ENCODE measurements around the gene USH1G.
A peak's percentile ranks its signal among the peaks of the same experiment; 100 is the strongest.

Gene USH1G

DNA sequence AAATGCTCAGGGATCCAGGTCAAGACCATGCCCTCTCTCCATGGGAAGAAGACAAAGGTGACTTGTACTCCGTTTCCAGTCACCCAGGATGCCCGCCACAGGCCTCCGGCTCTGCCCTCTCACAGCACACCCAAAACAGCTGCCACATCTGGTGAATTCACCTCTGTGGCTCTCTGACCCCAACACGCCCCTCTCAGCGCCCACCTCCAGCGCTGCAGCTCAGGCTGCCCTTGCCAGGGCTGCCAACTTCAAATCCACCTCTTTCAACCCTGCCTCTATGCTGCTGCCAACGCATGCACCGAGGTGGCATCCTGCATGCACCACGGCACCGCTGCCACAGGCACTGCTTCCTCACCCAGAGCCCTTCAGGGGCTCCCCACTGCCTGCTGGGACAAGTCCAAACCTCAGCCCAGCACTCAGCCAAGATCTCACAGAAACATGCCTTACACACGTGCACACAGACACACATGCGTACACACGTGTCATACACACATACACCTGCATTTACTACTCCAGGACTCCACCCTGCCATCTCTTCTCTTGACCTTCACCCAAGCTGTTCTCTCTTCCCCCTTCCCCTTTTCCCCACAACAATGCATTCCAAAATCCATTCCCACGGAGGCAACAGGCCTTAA lies 42.0 kb upstream of the USH1G start:
- no peak for DNase-seq
- no peak overlapping the region for H2BK120ac ChIP-seq (ENCODE audit: low read depth, low read length)
- no peak overlapping the region for H2BK12ac ChIP-seq (ENCODE audit: low read length in 2 of 2)
- H4K8ac ChIP-seq (ENCODE audit: low read length): no peak overlapping the region
- no peaks in the 10 kb centered on the region for H3K9me3 ChIP-seq (ENCODE audit: control insufficient read depth, low read length)
- no peak overlapping the region for H3K18ac ChIP-seq (ENCODE audit: low read depth in 1 of 2, low read length in 2 of 2)
- H2BK15ac ChIP-seq (ENCODE audit: low read depth, poor library complexity, severe bottlenecking): no peak overlapping the region
- no peak overlapping the region for H3K4me2 ChIP-seq (ENCODE audit: low read length, poor library complexity, severe bottlenecking)
- H3K4me1 ChIP-seq (ENCODE audit: control insufficient read depth, insufficient read depth, low read depth, low read length): peaks cover 10% of the 10 kb centered on the region
- H3K23ac ChIP-seq (ENCODE audit: low read length in 2 of 2): no peak overlapping the region
- no peak overlapping the region for H3K4ac ChIP-seq (ENCODE audit: low read depth in 1 of 2, low read length in 2 of 2)
- H3K36me3 ChIP-seq (ENCODE audit: control insufficient read depth in 1 of 2, insufficient read depth in 2 of 2, low read depth in 1 of 2, low read length in 2 of 2): no peaks in the 10 kb centered on the region
- H3K4me3 ChIP-seq (ENCODE audit: insufficient read depth in 1 of 2, low read depth in 1 of 2, low read length in 2 of 2): no peak overlapping the region
- no peaks in the 10 kb centered on the region for H3K79me1 ChIP-seq (replicated peaks; ENCODE audit: low read length, poor library complexity, severe bottlenecking)
- no peak overlapping the region for H2AK5ac ChIP-seq (ENCODE audit: low read length, severe bottlenecking)
- H4K91ac ChIP-seq (ENCODE audit: low read length): no peak overlapping the region
- no peak overlapping the region for H3K9ac ChIP-seq (ENCODE audit: low read length)
- 85% methylated on average over 14 of the region's 14 CpGs for WGBS
- no peak overlapping the region for H2AFZ ChIP-seq (ENCODE audit: low read depth, low read length)
- no peak overlapping the region for H3K14ac ChIP-seq (ENCODE audit: low read length in 2 of 2)
- H3K27me3 ChIP-seq (ENCODE audit: control insufficient read depth in 1 of 2, insufficient read depth in 1 of 2, low read length in 2 of 2): peaks cover 0 to 21% of the 10 kb centered on the region in 2 experiments
- no peak overlapping the region for H3K27ac ChIP-seq (ENCODE audit: low read length, poor library complexity, severe bottlenecking)
- no peak overlapping the region for H2BK5ac ChIP-seq (ENCODE audit: low read depth, low read length, poor library complexity, severe bottlenecking)

DNA sequence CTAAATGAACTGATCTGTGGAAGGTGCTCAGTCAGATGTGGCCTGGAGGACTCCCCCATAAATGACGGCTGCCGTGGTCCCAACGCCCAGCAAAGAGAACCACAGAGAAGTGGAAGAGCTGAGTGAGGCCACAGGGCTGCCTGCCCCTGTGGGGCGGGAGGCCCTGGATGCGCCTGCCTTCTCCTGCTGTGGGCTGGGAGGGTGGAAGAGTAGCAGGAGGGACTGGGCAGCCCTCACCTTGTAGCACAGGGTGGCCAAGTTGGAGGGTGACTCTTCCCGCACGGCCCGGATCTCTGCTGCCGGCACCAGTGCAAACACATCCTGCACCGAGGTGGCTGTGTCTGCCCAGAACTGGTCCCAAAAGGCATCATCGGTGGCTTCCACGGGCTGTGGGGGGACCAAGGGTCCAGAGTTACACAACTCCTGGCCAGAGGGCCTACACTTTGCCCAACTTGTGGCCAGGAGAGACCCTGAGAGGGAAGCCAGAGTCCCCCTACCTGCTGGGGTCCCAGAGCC lies 41.2 kb upstream of the USH1G start:
- 92% methylated on average over 12 of the region's 12 CpGs for WGBS
- no peaks in the 10 kb centered on the region for H3K36me3 ChIP-seq (ENCODE audit: control insufficient read depth in 1 of 2, insufficient read depth in 2 of 2, low read depth in 1 of 2, low read length in 2 of 2)
- H2AFZ ChIP-seq (ENCODE audit: low read depth, low read length): no peak overlapping the region
- no peak overlapping the region for H3K23ac ChIP-seq (ENCODE audit: low read length in 2 of 2)
- no peak overlapping the region for H3K9ac ChIP-seq (ENCODE audit: low read length)
- no peak overlapping the region for H4K91ac ChIP-seq (ENCODE audit: low read length)
- H3K4me1 ChIP-seq (ENCODE audit: control insufficient read depth, insufficient read depth, low read depth, low read length): peaks cover 11% of the 10 kb centered on the region
- H3K27ac ChIP-seq (ENCODE audit: low read length, poor library complexity, severe bottlenecking): no peak overlapping the region
- H2AK5ac ChIP-seq (ENCODE audit: low read length, severe bottlenecking): no peak overlapping the region
- no peak overlapping the region for H2BK12ac ChIP-seq (ENCODE audit: low read length in 2 of 2)
- no peak overlapping the region for H3K18ac ChIP-seq (ENCODE audit: low read depth in 1 of 2, low read length in 2 of 2)
- H3K4me3 ChIP-seq (ENCODE audit: insufficient read depth in 1 of 2, low read depth in 1 of 2, low read length in 2 of 2): peak overlapping the region in 1 of 2 experiments; percentile 10
- no peak for DNase-seq
- H4K8ac ChIP-seq (ENCODE audit: low read length): no peak overlapping the region
- H3K27me3 ChIP-seq (ENCODE audit: control insufficient read depth in 1 of 2, insufficient read depth in 1 of 2, low read length in 2 of 2): peaks cover 0 to 29% of the 10 kb centered on the region in 2 experiments
- no peaks in the 10 kb centered on the region for H3K9me3 ChIP-seq (ENCODE audit: control insufficient read depth, low read length)
- H2BK5ac ChIP-seq (ENCODE audit: low read depth, low read length, poor library complexity, severe bottlenecking): no peak overlapping the region
- H3K4me2 ChIP-seq (ENCODE audit: low read length, poor library complexity, severe bottlenecking): no peak overlapping the region
- no peak overlapping the region for H3K14ac ChIP-seq (ENCODE audit: low read length in 2 of 2)
- H3K4ac ChIP-seq (ENCODE audit: low read depth in 1 of 2, low read length in 2 of 2): peak overlapping the region in 1 of 2 experiments; percentile 24
- no peak overlapping the region for H2BK15ac ChIP-seq (ENCODE audit: low read depth, poor library complexity, severe bottlenecking)
- H3K79me1 ChIP-seq (replicated peaks; ENCODE audit: low read length, poor library complexity, severe bottlenecking): no peaks in the 10 kb centered on the region
- H2BK120ac ChIP-seq (ENCODE audit: low read depth, low read length): no peak overlapping the region

DNA sequence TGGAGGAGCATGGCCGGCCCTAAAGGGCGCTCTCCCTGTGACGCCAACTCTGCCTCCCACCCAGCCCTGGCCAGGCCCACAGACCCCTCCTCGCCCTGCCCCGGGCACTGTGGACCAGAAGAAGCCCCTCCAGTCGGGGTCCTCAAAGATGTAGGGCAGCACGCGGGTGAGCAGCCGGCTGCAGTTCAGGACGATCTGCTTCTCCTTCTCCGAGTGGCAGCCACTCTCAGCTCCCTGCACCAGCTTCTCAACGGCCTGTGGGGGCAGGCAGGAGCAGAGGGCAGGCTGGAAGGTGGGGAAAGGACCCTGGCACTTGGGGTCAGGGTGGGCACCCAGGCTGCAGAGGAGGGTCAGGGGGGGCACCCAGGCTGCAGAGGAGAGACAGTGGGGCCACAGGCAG lies 40.6 kb upstream of the USH1G start:
- no peak overlapping the region for H4K8ac ChIP-seq (ENCODE audit: low read length)
- no peak overlapping the region for H3K18ac ChIP-seq (ENCODE audit: low read depth in 1 of 2, low read length in 2 of 2)
- no peaks in the 10 kb centered on the region for H3K36me3 ChIP-seq (ENCODE audit: control insufficient read depth in 1 of 2, insufficient read depth in 2 of 2, low read depth in 1 of 2, low read length in 2 of 2)
- H3K4me3 ChIP-seq (ENCODE audit: insufficient read depth in 1 of 2, low read depth in 1 of 2, low read length in 2 of 2): no peak overlapping the region
- H3K9ac ChIP-seq (ENCODE audit: low read length): no peak overlapping the region
- H3K4me2 ChIP-seq (ENCODE audit: low read length, poor library complexity, severe bottlenecking): no peak overlapping the region
- H2BK15ac ChIP-seq (ENCODE audit: low read depth, poor library complexity, severe bottlenecking): no peak overlapping the region
- H2BK120ac ChIP-seq (ENCODE audit: low read depth, low read length): no peak overlapping the region
- H3K14ac ChIP-seq (ENCODE audit: low read length in 2 of 2): no peak overlapping the region
- H3K9me3 ChIP-seq (ENCODE audit: control insufficient read depth, low read length): no peaks in the 10 kb centered on the region
- no peak overlapping the region for H2AK5ac ChIP-seq (ENCODE audit: low read length, severe bottlenecking)
- no peak overlapping the region for H2BK5ac ChIP-seq (ENCODE audit: low read depth, low read length, poor library complexity, severe bottlenecking)
- DNase-seq: no peak
- H3K27ac ChIP-seq (ENCODE audit: low read length, poor library complexity, severe bottlenecking): no peak overlapping the region
- H3K4me1 ChIP-seq (ENCODE audit: control insufficient read depth, insufficient read depth, low read depth, low read length): peaks cover 11% of the 10 kb centered on the region
- 66% methylated on average over 12 of the region's 12 CpGs for WGBS
- H3K4ac ChIP-seq (ENCODE audit: low read depth in 1 of 2, low read length in 2 of 2): no peak overlapping the region
- no peak overlapping the region for H4K91ac ChIP-seq (ENCODE audit: low read length)
- no peak overlapping the region for H3K23ac ChIP-seq (ENCODE audit: low read length in 2 of 2)
- H2AFZ ChIP-seq (ENCODE audit: low read depth, low read length): no peak overlapping the region
- no peaks in the 10 kb centered on the region for H3K79me1 ChIP-seq (replicated peaks; ENCODE audit: low read length, poor library complexity, severe bottlenecking)
- no peak overlapping the region for H2BK12ac ChIP-seq (ENCODE audit: low read length in 2 of 2)
- peaks cover 0 to 29% of the 10 kb centered on the region in 2 experiments for H3K27me3 ChIP-seq (ENCODE audit: control insufficient read depth in 1 of 2, insufficient read depth in 1 of 2, low read length in 2 of 2)

DNA sequence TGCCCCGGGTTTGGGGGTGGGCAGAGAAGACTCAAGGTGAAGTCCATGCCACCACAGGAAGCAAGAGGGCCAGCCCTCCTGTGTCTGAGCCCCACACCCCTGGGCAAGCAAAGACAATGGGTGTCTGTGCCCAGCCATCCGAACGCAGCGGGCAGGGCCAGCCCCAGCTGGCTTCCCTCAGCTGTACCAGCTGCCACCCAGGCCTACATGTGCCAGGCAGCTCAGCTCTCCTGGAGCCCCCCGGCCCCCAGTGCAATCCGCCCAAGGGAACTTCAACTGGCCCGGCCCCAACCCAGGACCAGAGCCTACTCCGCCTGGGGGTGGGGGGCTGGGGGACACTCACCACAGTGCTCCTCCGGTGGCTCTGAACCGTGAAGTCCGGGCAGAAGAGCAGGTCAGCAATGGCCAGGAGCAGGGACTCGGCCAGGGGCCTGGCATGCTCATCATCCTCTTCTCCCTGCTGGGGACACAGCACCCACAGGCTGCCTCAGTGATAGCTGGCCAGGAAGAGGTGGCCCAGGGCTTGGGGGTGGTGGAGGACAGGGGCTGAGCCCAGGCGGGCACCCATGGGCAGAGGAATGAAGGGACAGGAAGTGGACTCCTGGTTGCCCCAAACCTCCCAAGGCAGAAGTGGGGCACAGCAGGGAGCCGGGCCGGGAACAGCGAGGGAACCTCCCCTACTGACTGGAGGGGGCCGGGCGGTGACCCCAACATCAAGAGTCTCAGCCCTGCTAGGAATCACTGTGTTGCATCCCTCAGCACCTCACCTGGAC lies 39.8 kb upstream of the USH1G start:
- no peak overlapping the region for H3K27ac ChIP-seq (ENCODE audit: low read length, poor library complexity, severe bottlenecking)
- H2BK5ac ChIP-seq (ENCODE audit: low read depth, low read length, poor library complexity, severe bottlenecking): no peak overlapping the region
- H3K4me1 ChIP-seq (ENCODE audit: control insufficient read depth, insufficient read depth, low read depth, low read length): peaks cover 11% of the 10 kb centered on the region
- H3K9ac ChIP-seq (ENCODE audit: low read length): no peak overlapping the region
- H3K36me3 ChIP-seq (ENCODE audit: control insufficient read depth in 1 of 2, insufficient read depth in 2 of 2, low read depth in 1 of 2, low read length in 2 of 2): no peaks in the 10 kb centered on the region
- no peaks in the 10 kb centered on the region for H3K9me3 ChIP-seq (ENCODE audit: control insufficient read depth, low read length)
- 84% methylated on average over 18 of the region's 18 CpGs for WGBS
- no peak overlapping the region for H3K4ac ChIP-seq (ENCODE audit: low read depth in 1 of 2, low read length in 2 of 2)
- H3K23ac ChIP-seq (ENCODE audit: low read length in 2 of 2): no peak overlapping the region
- H3K79me1 ChIP-seq (replicated peaks; ENCODE audit: low read length, poor library complexity, severe bottlenecking): no peaks in the 10 kb centered on the region
- H2BK15ac ChIP-seq (ENCODE audit: low read depth, poor library complexity, severe bottlenecking): no peak overlapping the region
- no peak overlapping the region for H4K91ac ChIP-seq (ENCODE audit: low read length)
- no peak overlapping the region for H3K4me2 ChIP-seq (ENCODE audit: low read length, poor library complexity, severe bottlenecking)
- H2BK120ac ChIP-seq (ENCODE audit: low read depth, low read length): no peak overlapping the region
- H3K18ac ChIP-seq (ENCODE audit: low read depth in 1 of 2, low read length in 2 of 2): no peak overlapping the region
- H2AK5ac ChIP-seq (ENCODE audit: low read length, severe bottlenecking): no peak overlapping the region
- no peak overlapping the region for H2AFZ ChIP-seq (ENCODE audit: low read depth, low read length)
- H4K8ac ChIP-seq (ENCODE audit: low read length): no peak overlapping the region
- H3K4me3 ChIP-seq (ENCODE audit: insufficient read depth in 1 of 2, low read depth in 1 of 2, low read length in 2 of 2): no peak overlapping the region
- H3K14ac ChIP-seq (ENCODE audit: low read length in 2 of 2): no peak overlapping the region
- H2BK12ac ChIP-seq (ENCODE audit: low read length in 2 of 2): no peak overlapping the region
- DNase-seq: no peak
- peaks cover 0 to 31% of the 10 kb centered on the region in 2 experiments for H3K27me3 ChIP-seq (ENCODE audit: control insufficient read depth in 1 of 2, insufficient read depth in 1 of 2, low read length in 2 of 2)

All from mesenchymal stem cell (in vitro differentiated cells and primary cell).